Measurements from ENCODE around the gene IQCB1.
A peak's percentile ranks its signal among the peaks of the same experiment; 100 is the strongest.

The IQCB1 gene

DNA sequence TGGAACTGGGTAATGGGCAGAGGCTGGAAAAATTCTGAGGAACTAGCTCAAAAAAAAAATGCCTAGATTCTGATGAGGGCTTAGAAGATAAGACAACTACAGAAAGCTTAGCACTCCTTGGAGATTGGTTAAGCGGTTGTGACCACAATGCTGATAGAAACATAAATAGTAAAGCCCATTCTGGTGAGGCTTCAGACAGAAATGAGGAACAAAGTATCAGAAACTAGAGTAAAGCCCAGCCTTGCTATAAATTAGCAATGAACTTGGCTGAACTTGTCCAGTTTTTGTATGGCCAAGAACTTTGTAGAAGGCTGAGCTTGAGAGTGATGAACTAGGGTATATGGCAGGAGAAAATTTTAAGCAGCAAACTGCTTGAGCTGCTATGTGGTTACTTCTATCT is 110.7 kb downstream of the IQCB1 start:
- H4K20me1 ChIP-seq (ENCODE audit: insufficient read depth, low read length, poor library complexity, severe bottlenecking), result no peaks in the 10 kb centered on the region
- no peak for TF ChIP-seq EZH2phosphoT487 (IDR thresholded peaks at IDR 0.05; ENCODE audit: borderline replicate concordance)
- TF ChIP-seq, protein P1, sequence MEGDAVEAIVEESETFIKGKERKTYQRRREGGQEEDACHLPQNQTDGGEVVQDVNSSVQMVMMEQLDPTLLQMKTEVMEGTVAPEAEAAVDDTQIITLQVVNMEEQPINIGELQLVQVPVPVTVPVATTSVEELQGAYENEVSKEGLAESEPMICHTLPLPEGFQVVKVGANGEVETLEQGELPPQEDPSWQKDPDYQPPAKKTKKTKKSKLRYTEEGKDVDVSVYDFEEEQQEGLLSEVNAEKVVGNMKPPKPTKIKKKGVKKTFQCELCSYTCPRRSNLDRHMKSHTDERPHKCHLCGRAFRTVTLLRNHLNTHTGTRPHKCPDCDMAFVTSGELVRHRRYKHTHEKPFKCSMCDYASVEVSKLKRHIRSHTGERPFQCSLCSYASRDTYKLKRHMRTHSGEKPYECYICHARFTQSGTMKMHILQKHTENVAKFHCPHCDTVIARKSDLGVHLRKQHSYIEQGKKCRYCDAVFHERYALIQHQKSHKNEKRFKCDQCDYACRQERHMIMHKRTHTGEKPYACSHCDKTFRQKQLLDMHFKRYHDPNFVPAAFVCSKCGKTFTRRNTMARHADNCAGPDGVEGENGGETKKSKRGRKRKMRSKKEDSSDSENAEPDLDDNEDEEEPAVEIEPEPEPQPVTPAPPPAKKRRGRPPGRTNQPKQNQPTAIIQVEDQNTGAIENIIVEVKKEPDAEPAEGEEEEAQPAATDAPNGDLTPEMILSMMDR (conservative IDR thresholded peaks at IDR 0.05; ENCODE audit: low read length), result no peak
- no peak overlapping the region for H3K4me2 ChIP-seq (ENCODE audit: low read depth, low read length, poor library complexity, severe bottlenecking)
- H3K79me2 ChIP-seq (ENCODE audit: insufficient read depth, low read length), result no peaks in the 10 kb centered on the region
- H3K9ac ChIP-seq (ENCODE audit: low read depth, low read length, poor library complexity, severe bottlenecking), result no peak overlapping the region
- H3K36me3 ChIP-seq (ENCODE audit: insufficient read depth, low read length), result peaks cover 88% of the 10 kb centered on the region
- no peaks in the 10 kb centered on the region for H3K9me3 ChIP-seq (ENCODE audit: insufficient read depth, low read depth, low read length)
- H3K4me3 ChIP-seq (ENCODE audit: low read length, poor library complexity, severe bottlenecking), result no peak overlapping the region
- peaks cover 4% of the 10 kb centered on the region; the same call in 1 of the 2 replicates for H3F3A ChIP-seq (ENCODE audit: low read depth)
- no peaks in the 10 kb centered on the region for H3K9me2 ChIP-seq (replicated peaks; ENCODE audit: low read depth, low read length)
- H2AFZ ChIP-seq (ENCODE audit: low read length), result no peak overlapping the region
- peaks cover 10% of the 10 kb centered on the region for H3K4me1 ChIP-seq (ENCODE audit: insufficient read depth, low read length, poor library complexity, severe bottlenecking)
- H3K27me3 ChIP-seq (ENCODE audit: insufficient read depth, low read length, poor library complexity, severe bottlenecking), result no peaks in the 10 kb centered on the region

DNA sequence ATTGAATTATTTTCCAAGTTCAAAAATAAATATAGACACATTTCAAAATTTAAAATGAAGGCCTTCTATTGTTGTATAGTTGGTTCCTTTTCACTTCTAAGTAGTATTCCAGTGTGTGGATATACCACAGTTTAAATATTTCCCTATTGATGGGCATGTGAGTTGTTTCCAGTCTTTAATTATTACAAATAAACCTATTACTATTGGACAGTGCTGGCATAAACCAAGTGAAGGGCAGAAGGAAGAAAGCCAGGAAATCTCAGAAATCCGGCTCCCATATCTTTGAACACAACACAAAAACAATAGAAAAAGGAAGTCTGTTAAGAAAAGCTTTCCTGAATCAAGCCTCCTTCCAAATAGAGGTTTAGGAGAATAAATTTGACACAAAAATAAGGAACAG is 111.4 kb downstream of the IQCB1 start:
- Histone ChIP-seq H3K9me3 (ENCODE audit: insufficient read depth, low read depth, low read length) (no peaks in the 10 kb centered on the region), H3K79me2 (ENCODE audit: insufficient read depth, low read length) (no peaks in the 10 kb centered on the region), H3K4me3 (ENCODE audit: low read length, poor library complexity, severe bottlenecking) (no peak overlapping the region), H3K4me2 (ENCODE audit: low read depth, low read length, poor library complexity, severe bottlenecking) (no peak overlapping the region), H3K4me1 (ENCODE audit: insufficient read depth, low read length, poor library complexity, severe bottlenecking) (peaks cover 10% of the 10 kb centered on the region), H2AFZ (ENCODE audit: low read length) (no peak overlapping the region), H3K9ac (ENCODE audit: low read depth, low read length, poor library complexity, severe bottlenecking) (no peak overlapping the region), H3K9me2 (replicated peaks; ENCODE audit: low read depth, low read length) (no peaks in the 10 kb centered on the region), H4K20me1 (ENCODE audit: insufficient read depth, low read length, poor library complexity, severe bottlenecking) (no peaks in the 10 kb centered on the region), H3K36me3 (ENCODE audit: insufficient read depth, low read length) (peaks cover 87% of the 10 kb centered on the region), H3F3A (ENCODE audit: low read depth) (peaks cover 4% of the 10 kb centered on the region; the same call in 1 of the 2 replicates), H3K27me3 (ENCODE audit: insufficient read depth, low read length, poor library complexity, severe bottlenecking) (no peaks in the 10 kb centered on the region)
- no peak for TF ChIP-seq EZH2phosphoT487 (IDR thresholded peaks at IDR 0.05; ENCODE audit: borderline replicate concordance)
- TF ChIP-seq, protein P1 (conservative IDR thresholded peaks at IDR 0.05; ENCODE audit: low read length), result no peak

DNA sequence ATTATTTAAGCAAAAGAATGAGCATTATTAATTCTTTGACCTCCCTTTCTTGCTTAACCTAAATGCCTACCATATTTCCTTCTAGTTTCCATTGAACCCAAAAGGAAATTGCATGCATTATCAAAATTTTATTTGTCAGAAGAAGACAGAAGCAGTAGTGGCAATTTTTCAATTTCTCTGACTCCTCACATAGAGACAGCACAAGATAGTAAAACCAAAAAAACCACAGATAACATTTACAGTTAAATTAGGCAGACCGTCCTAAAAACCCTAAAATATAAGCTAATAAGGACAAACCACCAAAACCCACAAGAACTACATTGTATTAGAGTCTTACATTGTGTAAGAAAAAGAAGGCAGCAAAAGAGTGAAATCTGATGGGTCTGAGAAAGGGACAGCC is 112.4 kb downstream of the IQCB1 start:
- Histone ChIP-seq H2AFZ (ENCODE audit: low read length) (no peak overlapping the region), H3K9me3 (ENCODE audit: insufficient read depth, low read depth, low read length) (no peaks in the 10 kb centered on the region), H3K27me3 (ENCODE audit: insufficient read depth, low read length, poor library complexity, severe bottlenecking) (no peaks in the 10 kb centered on the region), H3K4me3 (ENCODE audit: low read length, poor library complexity, severe bottlenecking) (no peak overlapping the region), H3F3A (ENCODE audit: low read depth) (peaks cover 4% of the 10 kb centered on the region; the same call in 1 of the 2 replicates), H3K36me3 (ENCODE audit: insufficient read depth, low read length) (peaks cover 87% of the 10 kb centered on the region), H3K9ac (ENCODE audit: low read depth, low read length, poor library complexity, severe bottlenecking) (no peak overlapping the region), H3K9me2 (replicated peaks; ENCODE audit: low read depth, low read length) (no peaks in the 10 kb centered on the region), H3K4me1 (ENCODE audit: insufficient read depth, low read length, poor library complexity, severe bottlenecking) (peaks cover 10% of the 10 kb centered on the region), H3K79me2 (ENCODE audit: insufficient read depth, low read length) (no peaks in the 10 kb centered on the region), H3K4me2 (ENCODE audit: low read depth, low read length, poor library complexity, severe bottlenecking) (peak overlapping the region; percentile 44), H4K20me1 (ENCODE audit: insufficient read depth, low read length, poor library complexity, severe bottlenecking) (no peaks in the 10 kb centered on the region)
- TF ChIP-seq, protein P1 (conservative IDR thresholded peaks at IDR 0.05; ENCODE audit: low read length), result no peak
- TF ChIP-seq EZH2phosphoT487 (IDR thresholded peaks at IDR 0.05; ENCODE audit: borderline replicate concordance), result no peak

Data from Loucy (cell line).